ACC112 (cell line): ENCODE data around the gene GABRR3.

Experiments
- H2AFZ ChIP-seq: fragments of 200-600 bp; sonication (generic); one replicate; pipeline ENCODE4 v1.6.0; 2017; ENCODE audit warnings: antibody characterized with exemption, low read length; ENCODE audit not compliant: unreplicated experiment
- H3K27ac ChIP-seq: fragments of 200-600 bp; sonication (generic); 2 replicates; pipeline ENCODE4 v1.5.1; 2014; ENCODE audit warnings: low read depth, mild to moderate bottlenecking, antibody characterized with exemption, low read length, moderate library complexity
- H3K27me3 ChIP-seq: fragments of 200-600 bp; sonication (generic); 2 replicates; pipeline ENCODE4 v1.6.1; 2014; ENCODE audit warnings: mild to moderate bottlenecking, antibody characterized with exemption, low read length, moderate library complexity, mixed read lengths; ENCODE audit not compliant: insufficient read depth
- H3K36me3 ChIP-seq: fragments of 200-600 bp; sonication (generic); 2 replicates; pipeline ENCODE4 v1.6.1; 2016; ENCODE audit warnings: mild to moderate bottlenecking, antibody characterized with exemption, low read length, moderate library complexity, mixed read lengths; ENCODE audit not compliant: insufficient read depth
- H3K4me1 ChIP-seq: fragments of 200-600 bp; sonication (generic); one replicate; pipeline ENCODE4 v1.6.1; 2016; ENCODE audit warnings: low read length, mixed read lengths; ENCODE audit not compliant: insufficient read depth, unreplicated experiment, control insufficient read depth
- H3K4me3 ChIP-seq: fragments of 200-600 bp; sonication (generic); 2 replicates; pipeline ENCODE4 v1.5.1; 2014; ENCODE audit warnings: mild to moderate bottlenecking, low read depth, low read length
- H3K79me2 ChIP-seq: fragments of 200-600 bp; sonication (generic); one replicate; pipeline ENCODE4 v1.6.0; 2016; ENCODE audit warnings: low read length; ENCODE audit not compliant: control insufficient read depth, unreplicated experiment, insufficient read depth

GABRR3 gene

GRCh38 chr3:98038876-98039275, 3.8 kb upstream of the GABRR3 start:
- Histone ChIP-seq H2AFZ (peak overlapping the region; percentile 78), H3K4me1 (peaks cover 9% of the 10 kb centered on the region), H3K4me3 (peak overlapping the region; percentile 73), H3K27ac (no peak overlapping the region), H3K27me3 (peaks cover 69% of the 10 kb centered on the region), H3K36me3 (no peaks in the 10 kb centered on the region), H3K79me2 (no peaks in the 10 kb centered on the region)

- H3K79me2 ChIP-seq: no peaks in the 10 kb centered on the region
- peak overlapping the region; percentile 46 for H2AFZ ChIP-seq
- no peak overlapping the region for H3K27ac ChIP-seq
- peaks cover 9% of the 10 kb centered on the region for H3K4me1 ChIP-seq
- H3K36me3 ChIP-seq: no peaks in the 10 kb centered on the region
- H3K27me3 ChIP-seq: peaks cover 74% of the 10 kb centered on the region
- H3K4me3 ChIP-seq: no peak overlapping the region
Observed at GRCh38 chr3:98038286-98038685, 3.2 kb upstream of the GABRR3 start.

GRCh38 chr3:98034486-98034885, 629 bp downstream of the GABRR3 start:
- no peak overlapping the region for H3K27ac ChIP-seq

GRCh38 chr3:98034036-98034435, 1.1 kb downstream of the GABRR3 start:
- H2AFZ ChIP-seq: no peak overlapping the region
- H3K27ac ChIP-seq: no peak overlapping the region
- H3K4me3 ChIP-seq: no peak overlapping the region
- H3K27me3 ChIP-seq: peaks cover 66% of the 10 kb centered on the region
- peaks cover 9% of the 10 kb centered on the region for H3K4me1 ChIP-seq
- no peaks in the 10 kb centered on the region for H3K79me2 ChIP-seq
- no peaks in the 10 kb centered on the region for H3K36me3 ChIP-seq

More at GRCh38 chr3:98034486-98034885, 629 bp downstream of the GABRR3 start:
- peaks cover 9% of the 10 kb centered on the region for H3K4me1 ChIP-seq
- H3K79me2 ChIP-seq: no peaks in the 10 kb centered on the region
- H2AFZ ChIP-seq: no peak overlapping the region
- no peak overlapping the region for H3K4me3 ChIP-seq
- H3K27me3 ChIP-seq: peaks cover 63% of the 10 kb centered on the region
- H3K36me3 ChIP-seq: no peaks in the 10 kb centered on the region

- Histone ChIP-seq H3K36me3 (no peaks in the 10 kb centered on the region), H3K79me2 (no peaks in the 10 kb centered on the region), H3K27me3 (peaks cover 60% of the 10 kb centered on the region), H3K27ac (no peak overlapping the region), H2AFZ (no peak overlapping the region), H3K4me1 (peaks cover 1% of the 10 kb centered on the region), H3K4me3 (no peak overlapping the region)
Observed at GRCh38 chr3:98032904-98033303, 2.2 kb downstream of the GABRR3 start.

- no peak overlapping the region for H3K4me3 ChIP-seq
- H3K36me3 ChIP-seq: no peaks in the 10 kb centered on the region
- H2AFZ ChIP-seq: no peak overlapping the region
- H3K27ac ChIP-seq: no peak overlapping the region
- no peaks in the 10 kb centered on the region for H3K4me1 ChIP-seq
- H3K79me2 ChIP-seq: no peaks in the 10 kb centered on the region
- H3K27me3 ChIP-seq: peaks cover 55% of the 10 kb centered on the region
Observed at GRCh38 chr3:98032265-98032664, 2.9 kb downstream of the GABRR3 start.

GRCh38 chr3:98029083-98029482, 6.0 kb downstream of the GABRR3 start:
- Histone ChIP-seq H2AFZ (no peak overlapping the region), H3K4me1 (no peaks in the 10 kb centered on the region), H3K27ac (no peak overlapping the region), H3K79me2 (no peaks in the 10 kb centered on the region), H3K27me3 (peaks cover 46% of the 10 kb centered on the region), H3K36me3 (no peaks in the 10 kb centered on the region), H3K4me3 (no peak overlapping the region)

GRCh38 chr3:98027085-98027446, 8.0 kb downstream of the GABRR3 start:
- H3K27ac ChIP-seq: no peak overlapping the region
- no peak overlapping the region for H2AFZ ChIP-seq

GRCh38 chr3:98026425-98027084, 8.6 kb downstream of the GABRR3 start:
- Histone ChIP-seq H2AFZ (no peak overlapping the region), H3K4me1 (no peaks in the 10 kb centered on the region), H3K27me3 (peaks cover 31% of the 10 kb centered on the region), H3K79me2 (no peaks in the 10 kb centered on the region), H3K36me3 (no peaks in the 10 kb centered on the region), H3K4me3 (no peak overlapping the region), H3K27ac (no peak overlapping the region)

More at GRCh38 chr3:98027085-98027446, 8.0 kb downstream of the GABRR3 start:
- Histone ChIP-seq H3K4me3 (no peak overlapping the region), H3K79me2 (no peaks in the 10 kb centered on the region), H3K36me3 (no peaks in the 10 kb centered on the region), H3K27me3 (peaks cover 31% of the 10 kb centered on the region), H3K4me1 (no peaks in the 10 kb centered on the region)

- Histone ChIP-seq H3K27me3 (peaks cover 21% of the 10 kb centered on the region), H2AFZ (no peak overlapping the region), H3K27ac (no peak overlapping the region), H3K4me1 (no peaks in the 10 kb centered on the region), H3K79me2 (no peaks in the 10 kb centered on the region), H3K4me3 (no peak overlapping the region), H3K36me3 (no peaks in the 10 kb centered on the region)
Observed at GRCh38 chr3:98025392-98025945, 9.6 kb downstream of the GABRR3 start.
